H9 (cell line): Measurements from ENCODE around the gene ATP6V1C2. TPM values are rescaled to one million over a fixed set of nuclear protein-coding genes. Genes with fewer than 3 reads are reported as not detected.

Experiments
- DNase-seq: peaks from one replicate; pipeline ENCODE4 v3.0.0-alpha.2; 2017
- H2AFZ ChIP-seq: one replicate; pipeline ENCODE4 v1.6.1; 2013; ENCODE audit warnings: mild to moderate bottlenecking, low read length, control low read depth, moderate library complexity
- H2AK5ac ChIP-seq: 2 replicates; pipeline ENCODE4 v1.6.1; 2013; ENCODE audit warnings: low read length, control low read depth, mixed read lengths; ENCODE audit not compliant: insufficient read length
- H2BK120ac ChIP-seq: one replicate; pipeline ENCODE4 v1.6.1; 2013; ENCODE audit warnings: low read depth, mild to moderate bottlenecking, low read length, control low read depth, inconsistent platforms; ENCODE audit not compliant: poor library complexity, severe bottlenecking
- H2BK12ac ChIP-seq: 2 replicates; pipeline ENCODE4 v1.6.1; 2013; ENCODE audit warnings: low read length, control low read depth, mixed read lengths, low read depth; ENCODE audit not compliant: insufficient read length
- H2BK15ac ChIP-seq: 2 replicates; pipeline ENCODE4 v1.6.1; 2013; ENCODE audit warnings: low read depth, low read length, control low read depth
- H2BK20ac ChIP-seq: one replicate; pipeline ENCODE4 v1.6.1; 2013; ENCODE audit warnings: low read depth, mild to moderate bottlenecking, low read length, control low read depth, inconsistent platforms; ENCODE audit not compliant: poor library complexity, severe bottlenecking
- H2BK5ac ChIP-seq: 2 replicates; pipeline ENCODE4 v1.6.1; 2013; ENCODE audit warnings: low read length, control low read depth, mixed read lengths; ENCODE audit not compliant: insufficient read length
- H3K14ac ChIP-seq: 2 replicates; pipeline ENCODE4 v1.6.1; 2013; ENCODE audit warnings: low read length, control low read depth; ENCODE audit not compliant: insufficient read depth
- H3K18ac ChIP-seq: 2 replicates; pipeline ENCODE4 v1.6.1; 2013; ENCODE audit warnings: low read depth, mild to moderate bottlenecking, mixed read lengths, low read length, control low read depth; ENCODE audit not compliant: insufficient read length
- H3K23ac ChIP-seq: 2 replicates; pipeline ENCODE4 v1.6.1; 2013; ENCODE audit warnings: low read length, control low read depth, mixed read lengths, low read depth; ENCODE audit not compliant: insufficient read length
- H3K23me2 ChIP-seq: 2 replicates; pipeline ENCODE4 v1.6.1; 2013; ENCODE audit warnings: low read depth, mild to moderate bottlenecking, mixed read lengths, low read length, control low read depth; ENCODE audit not compliant: insufficient read length, poor library complexity, severe bottlenecking
- H3K27ac ChIP-seq: 2 replicates; pipeline ENCODE4 v1.5.1; 2013; ENCODE audit warnings: low read length, control low read depth, mixed read lengths, low read depth; ENCODE audit not compliant: insufficient read length
- H3K27me3 ChIP-seq: 2 replicates; pipeline ENCODE4 v1.6.1; 2013; ENCODE audit warnings: low read length, control low read depth, inconsistent platforms; ENCODE audit not compliant: insufficient read depth
- H3K4ac ChIP-seq: 2 replicates; pipeline ENCODE4 v1.6.1; 2013; ENCODE audit warnings: low read depth, mild to moderate bottlenecking, control low read depth, inconsistent platforms, low read length, moderate library complexity
- H3K4me1 ChIP-seq: 2 replicates; pipeline ENCODE4 v1.6.1; 2013; ENCODE audit warnings: low read length, control low read depth, inconsistent platforms; ENCODE audit not compliant: insufficient read depth
- H3K4me2 ChIP-seq: 2 replicates; pipeline ENCODE4 v1.6.1; 2013; ENCODE audit warnings: low read length, control low read depth, mixed read lengths; ENCODE audit not compliant: insufficient read length, insufficient read depth
- H3K56ac ChIP-seq: 2 replicates; pipeline ENCODE4 v1.6.1; 2013; ENCODE audit warnings: low read depth, mild to moderate bottlenecking, mixed read lengths, low read length, control low read depth; ENCODE audit not compliant: insufficient read length
- H3K79me1 ChIP-seq: 2 replicates; pipeline ENCODE4 v1.6.1; 2013; ENCODE audit warnings: low read depth, mild to moderate bottlenecking, moderate library complexity, low read length, control low read depth, inconsistent platforms; ENCODE audit not compliant: insufficient read depth, poor library complexity, severe bottlenecking
- H3K79me2 ChIP-seq: 2 replicates; pipeline ENCODE4 v1.6.1; 2013; ENCODE audit warnings: low read length, control low read depth, inconsistent platforms; ENCODE audit not compliant: insufficient read depth
- H3K9ac ChIP-seq: 2 replicates; pipeline ENCODE4 v1.6.1; 2013; ENCODE audit warnings: low read length, control low read depth, mixed read lengths; ENCODE audit not compliant: insufficient read length; ENCODE audit errors: extremely low read depth
- H3K9me3 ChIP-seq: one replicate; pipeline ENCODE4 v1.6.1; 2013; ENCODE audit warnings: low read depth, low read length, inconsistent platforms; ENCODE audit not compliant: control insufficient read depth
- H3T11ph ChIP-seq: one replicate; pipeline ENCODE4 v1.6.1; 2013; ENCODE audit warnings: mild to moderate bottlenecking, low read length, control low read depth, inconsistent platforms
- H4K20me1 ChIP-seq: one replicate; pipeline ENCODE4 v1.6.1; 2013; ENCODE audit not compliant: control insufficient read depth, insufficient read length, insufficient read depth
- H4K5ac ChIP-seq: 2 replicates; pipeline ENCODE4 v1.6.1; 2013; ENCODE audit warnings: low read depth, mild to moderate bottlenecking, mixed read lengths, low read length, control low read depth; ENCODE audit not compliant: insufficient read length
- H4K8ac ChIP-seq: replicated peaks from 2 replicates; pipeline ENCODE4 v1.6.1; 2013; ENCODE audit warnings: low read length, control low read depth, mixed read lengths, low read depth; ENCODE audit not compliant: insufficient read length
- H4K91ac ChIP-seq: 2 replicates; pipeline ENCODE4 v1.6.1; 2013; ENCODE audit warnings: low read depth, mild to moderate bottlenecking, moderate library complexity, mixed read lengths, low read length, control low read depth; ENCODE audit not compliant: insufficient read length
- H3K27ac Mint-ChIP-seq, 3 experiments: 2 replicates in 2 of 3; 3 replicates in 1 of 3; pipeline ENCODE4 v1.8.0; 2020 to 2021; ENCODE audit warnings: mixed read lengths in 3 of 3, mild to moderate bottlenecking in 1 of 3, moderate library complexity in 1 of 3
- H3K27me3 Mint-ChIP-seq: 2 replicates; pipeline ENCODE4 v1.8.0; 2021; ENCODE audit warnings: low read depth, mild to moderate bottlenecking, moderate library complexity, mixed read lengths
- H3K36me3 Mint-ChIP-seq, 3 experiments: 2 replicates in 2 of 3; 3 replicates in 1 of 3; pipeline ENCODE4 v1.8.0; 2020 to 2021; ENCODE audit warnings: low read depth in 3 of 3, mixed read lengths in 3 of 3; ENCODE audit not compliant: insufficient read depth in 1 of 3
- H3K4me1 Mint-ChIP-seq, 2 experiments: 2 replicates each; pipeline ENCODE4 v1.8.0; 2020; ENCODE audit warnings: mixed read lengths in 2 of 2
- H3K4me3 Mint-ChIP-seq, 2 experiments: 2 replicates in 1 of 2; 3 replicates in 1 of 2; pipeline ENCODE4 v1.8.0; 2020 to 2021; ENCODE audit warnings: mild to moderate bottlenecking in 2 of 2, mixed read lengths in 2 of 2, moderate library complexity in 1 of 2
- H3K9me3 Mint-ChIP-seq, 2 experiments: 2 replicates in 1 of 2; 3 replicates in 1 of 2; pipeline ENCODE4 v1.8.0; 2020; ENCODE audit warnings: mild to moderate bottlenecking in 2 of 2, mixed read lengths in 2 of 2, moderate library complexity in 1 of 2
- CTCF ChIP-seq: fragments of 200-600 bp; sonication (generic); conservative IDR thresholded peaks from 3 replicates; pipeline ENCODE4 v1.8.0; 2021; ENCODE audit warnings: antibody characterized with exemption, mild to moderate bottlenecking
- WGBS: extraction: QIAGEN DNeasy Blood & Tissue Kit; methylation state at CpG from one replicate; pipeline ENCODE4 v1.1.7; 2013; ENCODE audit warnings: missing lambda C conversion rate, low lambda C conversion rate, mixed read lengths; ENCODE audit not compliant: insufficient read length; ENCODE audit errors: extremely low coverage; 5-methylcytosine and 5-hydroxymethylcytosine counted together
- total RNA-seq: library from RNA; stranded (reverse); gene quantifications from 2 replicates; pipeline ENCODE4 v1.2.1, GENCODE V29; 2021

The ATP6V1C2 gene
- total RNA-seq, 1 experiment from 2014 or later, result 1.2 TPM

- no peak overlapping the region for H2BK120ac ChIP-seq
- no peak overlapping the region for H3K4me2 ChIP-seq
- no peak overlapping the region for H3T11ph ChIP-seq
- H3K4me1 ChIP-seq, result no peaks in the 10 kb centered on the region; the same call in 1 of the 2 replicates
- H4K5ac ChIP-seq, result no peak overlapping the region
- H3K23ac ChIP-seq, result no peak overlapping the region
- H3K18ac ChIP-seq, result no peak overlapping the region
- H3K4ac ChIP-seq, result no peak overlapping the region
- H4K8ac ChIP-seq, result no peak overlapping the region
- Mint-ChIP-seq H3K4me1 (peaks cover 8 to 13% of the 10 kb centered on the region in 2 experiments), H3K27ac (no peak overlapping the region), H3K4me3 (no peak overlapping the region), H3K9me3 (no peaks in the 10 kb centered on the region; a peak in 1 of 5 replicates), H3K36me3 (no peaks in the 10 kb centered on the region), H3K27me3 (peaks cover 26% of the 10 kb centered on the region)
- no CpG with 5 or more reads among the region's 10 CpGs for WGBS
- no peaks in the 10 kb centered on the region for H3K23me2 ChIP-seq
- H3K14ac ChIP-seq, result no peak overlapping the region; the same call in 1 of the 2 replicates
- H4K20me1 ChIP-seq, result no peaks in the 10 kb centered on the region
- H3K9me3 ChIP-seq, result no peaks in the 10 kb centered on the region
- H2BK5ac ChIP-seq, result no peak overlapping the region
- H2AK5ac ChIP-seq, result no peak overlapping the region
- no peak for DNase-seq
- H4K91ac ChIP-seq, result no peak overlapping the region
- no peak overlapping the region for H3K9ac ChIP-seq
- H2BK20ac ChIP-seq, result no peak overlapping the region
- H3K27ac ChIP-seq, result no peak overlapping the region
- no peak overlapping the region for H2BK12ac ChIP-seq
- no peak overlapping the region for H2BK15ac ChIP-seq
- H3K27me3 ChIP-seq, result no peaks in the 10 kb centered on the region
- no peak overlapping the region for H3K56ac ChIP-seq
- H3K79me1 ChIP-seq, result no peaks in the 10 kb centered on the region
- H2AFZ ChIP-seq, result no peak overlapping the region
- no peaks in the 10 kb centered on the region for H3K79me2 ChIP-seq
- no peak for TF ChIP-seq CTCF
These were observed 13.6 kb upstream of the ATP6V1C2 start for GRCh38 chr2:10707831-10708230.
